ENCODE measurements around the gene MUSTN1.

- TF ChIP-seq CTCF (conservative IDR thresholded peaks at IDR 0.05; ENCODE audit: low read length), result no peak
- TF ChIP-seq EZH2phosphoT487 (IDR thresholded peaks at IDR 0.05; ENCODE audit: borderline replicate concordance), result no peak
Measured at GRCh38 chr3:52789746-52790040, 45.1 kb downstream of the MUSTN1 start.
